Ishikawa (cell line): Measurements from ENCODE around the gene IL6R.

ENCODE experiments used
- CEBPB ChIP-seq: IDR thresholded peaks from 2 replicates; pipeline ENCODE4 v1.6.1; 2012
- CREB1 ChIP-seq: IDR thresholded peaks from 2 replicates; pipeline ENCODE4 v1.6.1; 2012; ENCODE audit warnings: low read depth
- EGR1 ChIP-seq: IDR thresholded peaks from 2 replicates; pipeline ENCODE4 v1.6.1; 2012
- EP300 ChIP-seq: IDR thresholded peaks from 2 replicates; pipeline ENCODE4 v1.6.1; 2012; ENCODE audit warnings: borderline replicate concordance
- FOXM1 ChIP-seq: IDR thresholded peaks from 2 replicates; pipeline ENCODE4 v1.6.1; 2012; ENCODE audit warnings: low read depth, borderline replicate concordance
- NFIC ChIP-seq: IDR thresholded peaks from 2 replicates; pipeline ENCODE4 v1.6.1; 2012
- RAD21 ChIP-seq: IDR thresholded peaks from 2 replicates; pipeline ENCODE4 v1.6.1; 2012; ENCODE audit warnings: low read depth
- TAF1 ChIP-seq: IDR thresholded peaks from 2 replicates; pipeline ENCODE4 v1.6.1; 2012; ENCODE audit warnings: low read depth, mild to moderate bottlenecking
- TCF12 ChIP-seq: IDR thresholded peaks from 2 replicates; pipeline ENCODE4 v1.6.1; 2012; ENCODE audit warnings: low read depth
- USF1 ChIP-seq: IDR thresholded peaks from 2 replicates; pipeline ENCODE4 v1.6.1; 2012
- YY1 ChIP-seq: IDR thresholded peaks from 2 replicates; pipeline ENCODE4 v1.6.1; 2012; ENCODE audit warnings: low read depth
- ZBTB7A ChIP-seq: IDR thresholded peaks from 2 replicates; pipeline ENCODE4 v1.6.1; 2012; ENCODE audit warnings: low read depth
- TF ChIP-seq, protein P1 (sequence below): IDR thresholded peaks from 2 replicates; pipeline ENCODE4 v1.6.1; 2012
- TF ChIP-seq, protein P2 (sequence below): IDR thresholded peaks from 2 replicates; pipeline ENCODE4 v1.6.1; 2012; ENCODE audit warnings: low read depth, mild to moderate bottlenecking

GRCh38 chr1:154403983-154404382 lies 1.2 kb upstream of the IL6R start:
- TF ChIP-seq TCF12 (no peak), USF1 (no peak), FOXM1 (no peak), EP300 (no peak), CEBPB (no peak), EGR1 (no peak), RAD21 (no peak), YY1 (no peak), NFIC (no peak), CREB1 (no peak), TAF1 (no peak), ZBTB7A (no peak)
- TF ChIP-seq, protein P1, sequence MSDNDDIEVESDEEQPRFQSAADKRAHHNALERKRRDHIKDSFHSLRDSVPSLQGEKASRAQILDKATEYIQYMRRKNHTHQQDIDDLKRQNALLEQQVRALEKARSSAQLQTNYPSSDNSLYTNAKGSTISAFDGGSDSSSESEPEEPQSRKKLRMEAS, result no peak
- TF ChIP-seq, protein P2, sequence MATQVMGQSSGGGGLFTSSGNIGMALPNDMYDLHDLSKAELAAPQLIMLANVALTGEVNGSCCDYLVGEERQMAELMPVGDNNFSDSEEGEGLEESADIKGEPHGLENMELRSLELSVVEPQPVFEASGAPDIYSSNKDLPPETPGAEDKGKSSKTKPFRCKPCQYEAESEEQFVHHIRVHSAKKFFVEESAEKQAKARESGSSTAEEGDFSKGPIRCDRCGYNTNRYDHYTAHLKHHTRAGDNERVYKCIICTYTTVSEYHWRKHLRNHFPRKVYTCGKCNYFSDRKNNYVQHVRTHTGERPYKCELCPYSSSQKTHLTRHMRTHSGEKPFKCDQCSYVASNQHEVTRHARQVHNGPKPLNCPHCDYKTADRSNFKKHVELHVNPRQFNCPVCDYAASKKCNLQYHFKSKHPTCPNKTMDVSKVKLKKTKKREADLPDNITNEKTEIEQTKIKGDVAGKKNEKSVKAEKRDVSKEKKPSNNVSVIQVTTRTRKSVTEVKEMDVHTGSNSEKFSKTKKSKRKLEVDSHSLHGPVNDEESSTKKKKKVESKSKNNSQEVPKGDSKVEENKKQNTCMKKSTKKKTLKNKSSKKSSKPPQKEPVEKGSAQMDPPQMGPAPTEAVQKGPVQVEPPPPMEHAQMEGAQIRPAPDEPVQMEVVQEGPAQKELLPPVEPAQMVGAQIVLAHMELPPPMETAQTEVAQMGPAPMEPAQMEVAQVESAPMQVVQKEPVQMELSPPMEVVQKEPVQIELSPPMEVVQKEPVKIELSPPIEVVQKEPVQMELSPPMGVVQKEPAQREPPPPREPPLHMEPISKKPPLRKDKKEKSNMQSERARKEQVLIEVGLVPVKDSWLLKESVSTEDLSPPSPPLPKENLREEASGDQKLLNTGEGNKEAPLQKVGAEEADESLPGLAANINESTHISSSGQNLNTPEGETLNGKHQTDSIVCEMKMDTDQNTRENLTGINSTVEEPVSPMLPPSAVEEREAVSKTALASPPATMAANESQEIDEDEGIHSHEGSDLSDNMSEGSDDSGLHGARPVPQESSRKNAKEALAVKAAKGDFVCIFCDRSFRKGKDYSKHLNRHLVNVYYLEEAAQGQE, result no peak
